HepG2 (cell line): Measurements from ENCODE around the gene SAP25. TPM values are rescaled to one million over a fixed set of nuclear protein-coding genes. Genes with fewer than 3 reads are reported as not detected.
A peak's percentile ranks its signal among the peaks of the same experiment; 100 is the strongest.

ENCODE experiments used
- BRCA1 ChIP-seq: sonication (generic); formaldehyde crosslinking; IDR thresholded peaks from 2 replicates; pipeline ENCODE4 v1.4.0; 2020; ENCODE audit warnings: missing genetic modification reagents
- KMT2A ChIP-seq: sonication (generic); formaldehyde crosslinking; IDR thresholded peaks from 2 replicates; pipeline ENCODE4 v1.4.0; 2020; ENCODE audit warnings: missing genetic modification reagents
- NBN ChIP-seq: fragments of 450-650 bp; conservative IDR thresholded peaks from 2 replicates; pipeline ENCODE4 v1.6.1; 2017
- SCMH1 ChIP-seq: sonication (generic); formaldehyde crosslinking; IDR thresholded peaks from 2 replicates; pipeline ENCODE4 v1.9.0; 2021; ENCODE audit warnings: missing genetic modification reagents, mild to moderate bottlenecking, borderline replicate concordance
- THYN1 ChIP-seq: sonication (generic); formaldehyde crosslinking; IDR thresholded peaks from 2 replicates; pipeline ENCODE4 v1.8.1; 2023; ENCODE audit warnings: low read depth, mild to moderate bottlenecking, moderate library complexity, missing genetic modification reagents, borderline replicate concordance
- polyA plus RNA-seq, 8 experiments: library from polyadenylated mRNA; depleted of rRNA in 3 of 8; stranded (reverse) in 7 of 8; unstranded in 1 of 8; fragments of >200 nt; fragmentation: Illumina TruSeq in 4 of 8; extraction: Trizol in 4 of 8; gene quantifications; 2 replicates each; pipeline versions ENCODE4 v1.2.1 to v1.2.3, GENCODE V29; 2011 to 2016; ENCODE audit warnings: low read depth in 4 of 8, missing spikeins in 1 of 8, mixed read lengths in 1 of 8; ENCODE audit not compliant: insufficient read depth in 1 of 8
- total RNA-seq, 5 experiments: library from RNA; depleted of rRNA; stranded (reverse); fragments of >200 nt; fragmentation: Illumina TruSeq; extraction: Trizol; gene quantifications; 2 replicates each; pipeline ENCODE4 v1.2.3, GENCODE V29; 2016; ENCODE audit warnings: low read depth in 1 of 5
- TF ChIP-seq, protein P1 (sequence below), 2 experiments: fragments of 450-650 bp in 1 of 2; sonication (generic) in 1 of 2; formaldehyde crosslinking in 1 of 2; IDR thresholded peaks; 2 replicates each; pipeline versions ENCODE4 v1.6.1 to v1.8.0; 2016 to 2022; ENCODE audit warnings: antibody characterized with exemption in 1 of 2, mild to moderate bottlenecking in 1 of 2, missing genetic modification reagents in 1 of 2
- TF ChIP-seq, protein P2 (sequence below): sonication (generic); formaldehyde crosslinking; IDR thresholded peaks from 2 replicates; pipeline ENCODE4 v1.4.0; 2020; ENCODE audit warnings: missing genetic modification reagents
- TF ChIP-seq, protein P3 (sequence below): sonication (generic); formaldehyde crosslinking; IDR thresholded peaks from 2 replicates; pipeline ENCODE4 v1.5.1; 2020; ENCODE audit warnings: mild to moderate bottlenecking, missing genetic modification reagents, moderate library complexity
- TF ChIP-seq, protein P4 (sequence below): sonication (generic); formaldehyde crosslinking; conservative IDR thresholded peaks from 2 replicates; pipeline ENCODE4 v1.8.1; 2023; ENCODE audit warnings: missing genetic modification reagents

SAP25 gene
- total and polyA plus RNA-seq, 2 of the 13 experiments (the other 11 are each of a cell fraction or from before 2014, with no cell fraction given): 0.15 to 0.20 TPM

DNA sequence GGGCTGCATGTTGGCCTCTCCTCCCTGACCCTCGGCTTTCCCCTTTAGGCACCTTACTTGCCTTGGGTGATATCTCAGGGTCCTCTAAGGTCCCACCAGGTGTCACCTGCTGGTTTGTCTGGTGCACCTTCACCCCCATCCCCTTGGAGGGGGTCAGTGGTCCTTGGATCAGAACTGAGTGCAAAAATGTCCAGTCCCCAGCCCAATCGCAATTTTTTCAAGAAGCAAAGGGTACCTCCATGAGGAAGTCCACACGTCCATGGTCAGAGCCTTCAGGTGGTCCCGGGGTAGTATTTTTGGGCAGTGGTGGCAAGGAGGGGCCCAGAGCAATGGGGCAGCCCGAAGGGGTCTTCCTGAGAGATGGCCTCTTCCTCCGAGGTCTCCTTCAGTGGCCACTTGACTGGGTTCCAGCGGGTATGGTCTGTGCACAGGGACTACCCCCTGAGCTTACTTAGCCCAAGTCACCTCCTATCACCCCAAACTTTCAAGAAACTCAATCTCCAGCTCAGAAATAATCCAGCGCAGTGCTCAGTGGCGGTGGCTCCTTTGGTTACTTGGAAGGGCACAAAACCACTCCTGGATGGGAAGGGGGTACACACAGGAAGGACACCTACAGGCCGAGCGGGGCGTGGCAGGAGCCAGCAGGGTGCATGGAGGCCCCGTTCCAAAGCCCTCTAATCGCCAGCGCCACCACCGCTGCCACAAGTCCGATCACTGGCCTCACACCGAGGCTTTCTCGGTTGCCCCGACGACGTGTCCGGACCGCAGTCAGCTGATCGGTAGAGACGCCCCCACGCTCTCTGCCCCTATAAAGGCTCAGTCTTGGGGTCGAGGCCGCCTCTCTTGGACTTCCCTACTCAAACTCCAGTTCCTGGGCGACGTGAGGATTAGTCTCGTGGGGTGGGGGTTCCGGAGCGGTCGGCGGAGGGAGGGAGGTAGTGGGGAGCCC is 4.5 kb downstream of the SAP25 start (continued):
- TF ChIP-seq, protein P1, sequence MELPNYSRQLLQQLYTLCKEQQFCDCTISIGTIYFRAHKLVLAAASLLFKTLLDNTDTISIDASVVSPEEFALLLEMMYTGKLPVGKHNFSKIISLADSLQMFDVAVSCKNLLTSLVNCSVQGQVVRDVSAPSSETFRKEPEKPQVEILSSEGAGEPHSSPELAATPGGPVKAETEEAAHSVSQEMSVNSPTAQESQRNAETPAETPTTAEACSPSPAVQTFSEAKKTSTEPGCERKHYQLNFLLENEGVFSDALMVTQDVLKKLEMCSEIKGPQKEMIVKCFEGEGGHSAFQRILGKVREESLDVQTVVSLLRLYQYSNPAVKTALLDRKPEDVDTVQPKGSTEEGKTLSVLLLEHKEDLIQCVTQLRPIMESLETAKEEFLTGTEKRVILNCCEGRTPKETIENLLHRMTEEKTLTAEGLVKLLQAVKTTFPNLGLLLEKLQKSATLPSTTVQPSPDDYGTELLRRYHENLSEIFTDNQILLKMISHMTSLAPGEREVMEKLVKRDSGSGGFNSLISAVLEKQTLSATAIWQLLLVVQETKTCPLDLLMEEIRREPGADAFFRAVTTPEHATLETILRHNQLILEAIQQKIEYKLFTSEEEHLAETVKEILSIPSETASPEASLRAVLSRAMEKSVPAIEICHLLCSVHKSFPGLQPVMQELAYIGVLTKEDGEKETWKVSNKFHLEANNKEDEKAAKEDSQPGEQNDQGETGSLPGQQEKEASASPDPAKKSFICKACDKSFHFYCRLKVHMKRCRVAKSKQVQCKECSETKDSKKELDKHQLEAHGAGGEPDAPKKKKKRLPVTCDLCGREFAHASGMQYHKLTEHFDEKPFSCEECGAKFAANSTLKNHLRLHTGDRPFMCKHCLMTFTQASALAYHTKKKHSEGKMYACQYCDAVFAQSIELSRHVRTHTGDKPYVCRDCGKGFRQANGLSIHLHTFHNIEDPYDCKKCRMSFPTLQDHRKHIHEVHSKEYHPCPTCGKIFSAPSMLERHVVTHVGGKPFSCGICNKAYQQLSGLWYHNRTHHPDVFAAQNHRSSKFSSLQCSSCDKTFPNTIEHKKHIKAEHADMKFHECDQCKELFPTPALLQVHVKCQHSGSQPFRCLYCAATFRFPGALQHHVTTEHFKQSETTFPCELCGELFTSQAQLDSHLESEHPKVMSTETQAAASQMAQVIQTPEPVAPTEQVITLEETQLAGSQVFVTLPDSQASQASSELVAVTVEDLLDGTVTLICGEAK (IDR thresholded peaks at IDR 0.05): no peak
- TF ChIP-seq, protein P1 (CRISPR knock-in tag; IDR thresholded peaks at IDR 0.05): no peak
- TF ChIP-seq BRCA1 (CRISPR knock-in tag): no peak; the same call in 1 of the 2 replicates
- no peak for TF ChIP-seq KMT2A (CRISPR knock-in tag)
- TF ChIP-seq, protein P2, sequence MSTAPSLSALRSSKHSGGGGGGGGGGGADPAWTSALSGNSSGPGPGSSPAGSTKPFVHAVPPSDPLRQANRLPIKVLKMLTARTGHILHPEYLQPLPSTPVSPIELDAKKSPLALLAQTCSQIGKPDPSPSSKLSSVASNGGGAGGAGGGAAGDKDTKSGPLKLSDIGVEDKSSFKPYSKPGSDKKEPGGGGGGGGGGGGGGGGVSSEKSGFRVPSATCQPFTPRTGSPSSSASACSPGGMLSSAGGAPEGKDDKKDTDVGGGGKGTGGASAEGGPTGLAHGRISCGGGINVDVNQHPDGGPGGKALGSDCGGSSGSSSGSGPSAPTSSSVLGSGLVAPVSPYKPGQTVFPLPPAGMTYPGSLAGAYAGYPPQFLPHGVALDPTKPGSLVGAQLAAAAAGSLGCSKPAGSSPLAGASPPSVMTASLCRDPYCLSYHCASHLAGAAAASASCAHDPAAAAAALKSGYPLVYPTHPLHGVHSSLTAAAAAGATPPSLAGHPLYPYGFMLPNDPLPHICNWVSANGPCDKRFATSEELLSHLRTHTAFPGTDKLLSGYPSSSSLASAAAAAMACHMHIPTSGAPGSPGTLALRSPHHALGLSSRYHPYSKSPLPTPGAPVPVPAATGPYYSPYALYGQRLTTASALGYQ (CRISPR knock-in tag): peak; percentile 35; the same call in 1 of the 2 replicates
- TF ChIP-seq, protein P3, sequence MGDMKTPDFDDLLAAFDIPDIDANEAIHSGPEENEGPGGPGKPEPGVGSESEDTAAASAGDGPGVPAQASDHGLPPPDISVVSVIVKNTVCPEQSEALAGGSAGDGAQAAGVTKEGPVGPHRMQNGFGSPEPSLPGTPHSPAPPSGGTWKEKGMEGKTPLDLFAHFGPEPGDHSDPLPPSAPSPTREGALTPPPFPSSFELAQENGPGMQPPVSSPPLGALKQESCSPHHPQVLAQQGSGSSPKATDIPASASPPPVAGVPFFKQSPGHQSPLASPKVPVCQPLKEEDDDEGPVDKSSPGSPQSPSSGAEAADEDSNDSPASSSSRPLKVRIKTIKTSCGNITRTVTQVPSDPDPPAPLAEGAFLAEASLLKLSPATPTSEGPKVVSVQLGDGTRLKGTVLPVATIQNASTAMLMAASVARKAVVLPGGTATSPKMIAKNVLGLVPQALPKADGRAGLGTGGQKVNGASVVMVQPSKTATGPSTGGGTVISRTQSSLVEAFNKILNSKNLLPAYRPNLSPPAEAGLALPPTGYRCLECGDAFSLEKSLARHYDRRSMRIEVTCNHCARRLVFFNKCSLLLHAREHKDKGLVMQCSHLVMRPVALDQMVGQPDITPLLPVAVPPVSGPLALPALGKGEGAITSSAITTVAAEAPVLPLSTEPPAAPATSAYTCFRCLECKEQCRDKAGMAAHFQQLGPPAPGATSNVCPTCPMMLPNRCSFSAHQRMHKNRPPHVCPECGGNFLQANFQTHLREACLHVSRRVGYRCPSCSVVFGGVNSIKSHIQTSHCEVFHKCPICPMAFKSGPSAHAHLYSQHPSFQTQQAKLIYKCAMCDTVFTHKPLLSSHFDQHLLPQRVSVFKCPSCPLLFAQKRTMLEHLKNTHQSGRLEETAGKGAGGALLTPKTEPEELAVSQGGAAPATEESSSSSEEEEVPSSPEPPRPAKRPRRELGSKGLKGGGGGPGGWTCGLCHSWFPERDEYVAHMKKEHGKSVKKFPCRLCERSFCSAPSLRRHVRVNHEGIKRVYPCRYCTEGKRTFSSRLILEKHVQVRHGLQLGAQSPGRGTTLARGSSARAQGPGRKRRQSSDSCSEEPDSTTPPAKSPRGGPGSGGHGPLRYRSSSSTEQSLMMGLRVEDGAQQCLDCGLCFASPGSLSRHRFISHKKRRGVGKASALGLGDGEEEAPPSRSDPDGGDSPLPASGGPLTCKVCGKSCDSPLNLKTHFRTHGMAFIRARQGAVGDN (CRISPR knock-in tag): no peak
- TF ChIP-seq THYN1: no peak
- TF ChIP-seq NBN: no peak
- TF ChIP-seq, protein P4, sequence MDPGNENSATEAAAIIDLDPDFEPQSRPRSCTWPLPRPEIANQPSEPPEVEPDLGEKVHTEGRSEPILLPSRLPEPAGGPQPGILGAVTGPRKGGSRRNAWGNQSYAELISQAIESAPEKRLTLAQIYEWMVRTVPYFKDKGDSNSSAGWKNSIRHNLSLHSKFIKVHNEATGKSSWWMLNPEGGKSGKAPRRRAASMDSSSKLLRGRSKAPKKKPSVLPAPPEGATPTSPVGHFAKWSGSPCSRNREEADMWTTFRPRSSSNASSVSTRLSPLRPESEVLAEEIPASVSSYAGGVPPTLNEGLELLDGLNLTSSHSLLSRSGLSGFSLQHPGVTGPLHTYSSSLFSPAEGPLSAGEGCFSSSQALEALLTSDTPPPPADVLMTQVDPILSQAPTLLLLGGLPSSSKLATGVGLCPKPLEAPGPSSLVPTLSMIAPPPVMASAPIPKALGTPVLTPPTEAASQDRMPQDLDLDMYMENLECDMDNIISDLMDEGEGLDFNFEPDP (CRISPR knock-in tag): 0 out of 2 replicates have a peak, but pooled peaks have one; percentile 60
- TF ChIP-seq SCMH1: no peak
